ENCODE results near the gene RNF145. TPM values are rescaled to one million over a fixed set of nuclear protein-coding genes. Genes with fewer than 3 reads are reported as not detected.

RNF145 gene
- total RNA-seq, 1 donor from 2014 or later = 46.7 TPM

GRCh38 chr5:159249158-159249557, 39.8 kb upstream of the RNF145 start:
- no peak overlapping the region for H3K4me3 ChIP-seq (ENCODE audit: low read depth, low read length)
- H3K36me3 ChIP-seq (ENCODE audit: control insufficient read depth, insufficient read depth, low read length) = no peaks in the 10 kb centered on the region
- no peak for TF ChIP-seq CTCF (IDR thresholded peaks at IDR 0.05; ENCODE audit: insufficient read depth, low read length, poor library complexity, severe bottlenecking)
- H3K27me3 ChIP-seq (ENCODE audit: control insufficient read depth, insufficient read depth, low read length) = no peaks in the 10 kb centered on the region
- no peak for DNase-seq (ENCODE audit: low read depth)

GRCh38 chr5:159244890-159245289, 35.5 kb upstream of the RNF145 start:
- Histone ChIP-seq H3K4me3 (ENCODE audit: low read depth, low read length) (no peak overlapping the region), H3K27me3 (ENCODE audit: control insufficient read depth, insufficient read depth, low read length) (no peaks in the 10 kb centered on the region), H3K36me3 (ENCODE audit: control insufficient read depth, insufficient read depth, low read length) (no peaks in the 10 kb centered on the region)
- DNase-seq (ENCODE audit: low read depth) = no peak
- no peak for TF ChIP-seq CTCF (IDR thresholded peaks at IDR 0.05; ENCODE audit: insufficient read depth, low read length, poor library complexity, severe bottlenecking)

GRCh38 chr5:159244163-159244562, 34.8 kb upstream of the RNF145 start:
- Histone ChIP-seq H3K27me3 (ENCODE audit: control insufficient read depth, insufficient read depth, low read length) (no peaks in the 10 kb centered on the region), H3K4me3 (ENCODE audit: low read depth, low read length) (no peak overlapping the region), H3K36me3 (ENCODE audit: control insufficient read depth, insufficient read depth, low read length) (no peaks in the 10 kb centered on the region)
- TF ChIP-seq CTCF (IDR thresholded peaks at IDR 0.05; ENCODE audit: insufficient read depth, low read length, poor library complexity, severe bottlenecking) = no peak
- no peak for DNase-seq (ENCODE audit: low read depth)

- DNase-seq (ENCODE audit: low read depth) = no peak
Observed at GRCh38 chr5:159243385-159243784, 34.0 kb upstream of the RNF145 start.

GRCh38 chr5:159242656-159243055, 33.3 kb upstream of the RNF145 start:
- Histone ChIP-seq H3K36me3 (ENCODE audit: control insufficient read depth, insufficient read depth, low read length) (no peaks in the 10 kb centered on the region), H3K27me3 (ENCODE audit: control insufficient read depth, insufficient read depth, low read length) (no peaks in the 10 kb centered on the region), H3K4me3 (ENCODE audit: low read depth, low read length) (no peak overlapping the region)
- DNase-seq (ENCODE audit: low read depth) = no peak
- TF ChIP-seq CTCF (IDR thresholded peaks at IDR 0.05; ENCODE audit: insufficient read depth, low read length, poor library complexity, severe bottlenecking) = no peak

More at GRCh38 chr5:159243385-159243784, 34.0 kb upstream of the RNF145 start:
- no peaks in the 10 kb centered on the region for H3K36me3 ChIP-seq (ENCODE audit: control insufficient read depth, insufficient read depth, low read length)
- no peak for TF ChIP-seq CTCF (IDR thresholded peaks at IDR 0.05; ENCODE audit: insufficient read depth, low read length, poor library complexity, severe bottlenecking)
- no peaks in the 10 kb centered on the region for H3K27me3 ChIP-seq (ENCODE audit: control insufficient read depth, insufficient read depth, low read length)
- H3K4me3 ChIP-seq (ENCODE audit: low read depth, low read length) = no peak overlapping the region

GRCh38 chr5:159241946-159242552, 32.7 kb upstream of the RNF145 start:
- no peak overlapping the region for H3K4me3 ChIP-seq (ENCODE audit: low read depth, low read length)
- no peak for DNase-seq (ENCODE audit: low read depth)
- no peaks in the 10 kb centered on the region for H3K27me3 ChIP-seq (ENCODE audit: control insufficient read depth, insufficient read depth, low read length)
- no peaks in the 10 kb centered on the region for H3K36me3 ChIP-seq (ENCODE audit: control insufficient read depth, insufficient read depth, low read length)
- no peak for TF ChIP-seq CTCF (IDR thresholded peaks at IDR 0.05; ENCODE audit: insufficient read depth, low read length, poor library complexity, severe bottlenecking)
